Transverse colon (tissue), 4 donors: ENCODE data around the gene PPP1R1A. TPM values are rescaled to one million over a fixed set of nuclear protein-coding genes. Genes with fewer than 3 reads are reported as not detected.

ENCODE experiments used
- DNase-seq: peaks from one replicate; pipeline ENCODE4 v3.0.0-alpha.2; 2019
- H3K27ac ChIP-seq, 4 donors: fragments of 200-600 bp; sonication (generic); 2 replicates each; pipeline ENCODE4 v1.5.1; 2016 to 2018; ENCODE audit warnings: inconsistent platforms in 4 of 4
- H3K27me3 ChIP-seq: fragments of 200-600 bp; sonication (generic); 2 replicates; pipeline ENCODE4 v1.5.1; 2017; ENCODE audit warnings: inconsistent platforms
- H3K36me3 ChIP-seq, 4 donors: fragments of 200-600 bp; sonication (generic); 2 replicates each; pipeline ENCODE4 v1.5.1; 2017 to 2019; ENCODE audit warnings: inconsistent platforms in 4 of 4
- H3K4me1 ChIP-seq, 4 donors: fragments of 200-600 bp; sonication (generic); 2 replicates each; pipeline ENCODE4 v1.5.1; 2017 to 2020; ENCODE audit warnings: inconsistent platforms in 4 of 4
- H3K4me3 ChIP-seq, 4 donors: fragments of 200-600 bp; sonication (generic); 1 replicate in 1 of 4; 2 replicates in 3 of 4; pipeline versions ENCODE4 v1.5.1 to v1.6.1; 2017 to 2019; ENCODE audit warnings: inconsistent platforms in 4 of 4
- H3K9me3 ChIP-seq, 2 donors: fragments of 200-600 bp; sonication (generic); 2 replicates each; pipeline ENCODE4 v1.5.1; 2017 to 2019; ENCODE audit warnings: inconsistent platforms in 2 of 2
- CTCF ChIP-seq, 5 experiments: fragments of 200-600 bp in 3 of 5; fragments of 450-650 bp in 2 of 5; sonication (generic) in 3 of 5; IDR thresholded peaks; 1 replicate in 2 of 5; 2 replicates in 3 of 5; pipeline ENCODE4 v1.5.1; 2016 to 2017; ENCODE audit warnings: antibody characterized with exemption in 5 of 5, inconsistent platforms in 3 of 5, mild to moderate bottlenecking in 2 of 5, moderate library complexity in 1 of 5
- EP300 ChIP-seq: sonication (generic); formaldehyde crosslinking; IDR thresholded peaks from one replicate; pipeline ENCODE4 v1.6.1; 2017; ENCODE audit warnings: antibody characterized with exemption, low read depth
- POLR2A ChIP-seq: fragments of 450-650 bp; IDR thresholded peaks from one replicate; pipeline ENCODE4 v1.6.1; 2016; ENCODE audit warnings: antibody characterized with exemption, mild to moderate bottlenecking, moderate library complexity
- POLR2AphosphoS5 ChIP-seq, 3 donors: sonication (generic); formaldehyde crosslinking; IDR thresholded peaks; one replicate each; pipeline ENCODE4 v1.6.1; 2016; ENCODE audit warnings: antibody characterized with exemption in 3 of 3
- WGBS, 2 donors: methylation state at CpG; one replicate each; pipeline ENCODE4 v1.1.5; 2018; ENCODE audit warnings: low coverage in 1 of 2; 5-methylcytosine and 5-hydroxymethylcytosine counted together
- in situ Hi-C, 4 donors: fragments of 200-750 bp; cut with MboI; loops; one replicate each; pipeline versions ENCODE4 v1.15.0 to v1.15.1; 2017; ENCODE audit warnings: low sequenced_read_pairs in 3 of 4, low pct_ligation_motif_present in 1 of 4, low pct_unique_long_range_greater_than_20kb in 1 of 4
- intact Hi-C: fragments of 100-400 bp; cut with DNase I; formaldehyde crosslinking; loops from one replicate; pipeline ENCODE4 v1.15.1; 2023; ENCODE audit warnings: low total_unique reads
- total RNA-seq, 4 donors: library from RNA; depleted of rRNA; stranded (reverse); fragments of >200 nt; gene quantifications; one replicate each; pipeline ENCODE4 v1.1.0, GENCODE V29; 2016

PPP1R1A gene
- total RNA-seq, 4 donors from 2014 or later = 3.3 to 67.0 (median 4.0) TPM

GRCh38 chr12:54629925-54630324 is 41.5 kb upstream of the PPP1R1A start:
- in situ Hi-C loops (no loop called here), intact Hi-C loops (no loop called here)
- WGBS, 2 donors = 75 to 90% methylated on average over 2 of the region's 2 CpGs
- no peak for DNase-seq
- Histone ChIP-seq H3K36me3 (no peaks in the 10 kb centered on the region), H3K4me3 (no peak overlapping the region), H3K4me1 (no peaks in the 10 kb centered on the region), H3K9me3 (no peaks in the 10 kb centered on the region), H3K27me3 (peaks cover 7% of the 10 kb centered on the region), H3K27ac (no peak overlapping the region)
- TF ChIP-seq CTCF (IDR thresholded peaks at IDR 0.05) (no peak), EP300 (no peak), POLR2AphosphoS5 (IDR thresholded peaks at IDR 0.05) (no peak), POLR2A (no peak)

GRCh38 chr12:54628186-54628846 is 39.9 kb upstream of the PPP1R1A start:
- no peak for DNase-seq
- no peaks in the 10 kb centered on the region for H3K36me3 ChIP-seq
- no peaks in the 10 kb centered on the region for H3K9me3 ChIP-seq
- 80 to 99% methylated on average over 1 to 3 of the region's 3 CpGs for WGBS, 2 donors
- H3K4me1 ChIP-seq = no peaks in the 10 kb centered on the region
- in situ Hi-C loops = no loop called here
- intact Hi-C loops = no loop called here
- H3K27ac ChIP-seq = no peak overlapping the region
- H3K4me3 ChIP-seq = no peak overlapping the region
- TF ChIP-seq POLR2A = no peak
- no peak for TF ChIP-seq CTCF (IDR thresholded peaks at IDR 0.05)
- no peak for TF ChIP-seq EP300
- no peak for TF ChIP-seq POLR2AphosphoS5 (IDR thresholded peaks at IDR 0.05)
- H3K27me3 ChIP-seq = peaks cover 14% of the 10 kb centered on the region

- Histone ChIP-seq H3K27me3 (peaks cover 14% of the 10 kb centered on the region), H3K4me3 (no peak overlapping the region), H3K36me3 (no peaks in the 10 kb centered on the region), H3K4me1 (no peaks in the 10 kb centered on the region), H3K27ac (no peak overlapping the region), H3K9me3 (no peaks in the 10 kb centered on the region)
- in situ Hi-C loops (no loop called here), intact Hi-C loops (no loop called here)
- WGBS, 2 donors = 85 to 93% methylated on average over 2 to 3 of the region's 3 CpGs
- no peak for DNase-seq
- TF ChIP-seq CTCF (IDR thresholded peaks at IDR 0.05) (no peak), POLR2A (no peak), POLR2AphosphoS5 (IDR thresholded peaks at IDR 0.05) (no peak), EP300 (no peak)
Measured at GRCh38 chr12:54627304-54627703, 38.8 kb upstream of the PPP1R1A start.

- no peaks in the 10 kb centered on the region for H3K9me3 ChIP-seq
- no peaks in the 10 kb centered on the region for H3K36me3 ChIP-seq
- DNase-seq = no peak
- in situ Hi-C loops (no loop called here), intact Hi-C loops (no loop called here)
- peaks cover 14% of the 10 kb centered on the region for H3K27me3 ChIP-seq
- no peak overlapping the region for H3K27ac ChIP-seq
- no peak overlapping the region for H3K4me3 ChIP-seq
- TF ChIP-seq POLR2AphosphoS5 (IDR thresholded peaks at IDR 0.05) (no peak), EP300 (no peak), CTCF (IDR thresholded peaks at IDR 0.05) (no peak), POLR2A (no peak)
- no peaks in the 10 kb centered on the region for H3K4me1 ChIP-seq
Measured at GRCh38 chr12:54625598-54625997, 37.1 kb upstream of the PPP1R1A start.
